Stimulated activated CD8-positive, alpha-beta memory T cell treated with anti-CD3 and anti-CD28 coated beads, Interleukin-15, amount 100 ng/mL, for 48 hours (primary cell): ENCODE measurements around the gene THBD.

ENCODE experiments used
- DNase-seq, 2 donors: peaks; one replicate each; pipeline ENCODE4 v3.0.0-alpha.2; 2020; ENCODE audit warnings: low read depth in 2 of 2

Gene THBD

DNA sequence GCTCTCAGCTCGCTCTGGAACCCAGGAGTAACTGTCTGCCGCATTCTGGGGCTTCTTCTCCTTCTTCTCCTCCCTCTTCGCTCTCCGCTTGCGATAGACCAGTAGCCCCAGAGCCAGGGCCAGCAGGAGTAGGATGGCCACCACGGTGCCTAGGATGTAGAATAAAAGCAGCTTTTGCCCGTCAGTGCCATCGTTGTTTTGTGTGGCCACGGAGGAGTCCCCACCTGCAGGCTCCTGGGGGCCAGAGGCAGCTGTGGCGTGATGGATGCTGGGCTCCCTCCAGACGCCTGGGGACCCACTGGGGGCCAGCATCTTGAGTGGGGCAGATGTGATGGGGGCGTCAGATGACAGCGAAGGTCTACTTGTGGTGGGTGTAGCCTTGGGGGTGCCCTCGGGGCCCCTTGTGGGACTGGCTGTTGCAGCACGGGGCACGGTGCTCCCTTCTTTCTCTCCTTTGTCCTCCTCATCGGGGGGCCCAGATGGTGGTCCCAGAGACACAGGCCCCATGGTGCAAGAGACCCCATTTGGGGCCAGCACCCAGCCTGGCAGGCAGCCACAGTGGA is 34.9 kb upstream of the THBD start:
- no peak for DNase-seq

DNA sequence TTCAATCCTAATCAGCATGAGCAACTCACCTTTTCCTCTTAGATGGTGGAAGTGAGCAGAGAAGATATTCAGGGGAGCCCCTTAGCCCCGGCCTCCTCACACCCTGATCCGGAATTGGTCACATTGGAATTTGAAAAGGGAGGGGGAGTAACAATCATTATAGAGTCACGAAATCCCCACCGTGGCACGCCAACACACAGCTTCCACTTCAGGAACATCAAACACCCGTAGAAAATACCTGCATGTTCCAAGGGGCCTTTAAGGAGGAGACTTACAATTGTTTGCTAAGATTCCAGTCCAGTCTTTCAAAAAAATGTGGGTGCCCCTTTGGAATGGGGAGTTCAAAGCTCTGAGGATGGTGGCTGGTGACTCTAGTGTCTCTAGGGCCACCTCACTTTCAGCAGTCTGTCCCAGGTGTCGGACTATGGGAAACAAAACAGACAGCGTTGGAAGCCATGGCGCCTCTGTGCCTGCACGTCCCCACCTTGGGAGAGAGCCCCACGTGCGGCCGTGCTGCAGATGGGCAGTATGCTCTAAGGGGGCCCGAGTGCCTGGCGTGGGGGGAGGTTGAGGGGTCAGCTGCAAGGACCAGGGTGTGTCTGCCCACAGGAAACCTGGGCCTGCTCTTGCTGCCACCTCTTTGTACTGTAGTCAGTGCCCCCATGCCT is 34.2 kb upstream of the THBD start:
- no peak for DNase-seq

DNA sequence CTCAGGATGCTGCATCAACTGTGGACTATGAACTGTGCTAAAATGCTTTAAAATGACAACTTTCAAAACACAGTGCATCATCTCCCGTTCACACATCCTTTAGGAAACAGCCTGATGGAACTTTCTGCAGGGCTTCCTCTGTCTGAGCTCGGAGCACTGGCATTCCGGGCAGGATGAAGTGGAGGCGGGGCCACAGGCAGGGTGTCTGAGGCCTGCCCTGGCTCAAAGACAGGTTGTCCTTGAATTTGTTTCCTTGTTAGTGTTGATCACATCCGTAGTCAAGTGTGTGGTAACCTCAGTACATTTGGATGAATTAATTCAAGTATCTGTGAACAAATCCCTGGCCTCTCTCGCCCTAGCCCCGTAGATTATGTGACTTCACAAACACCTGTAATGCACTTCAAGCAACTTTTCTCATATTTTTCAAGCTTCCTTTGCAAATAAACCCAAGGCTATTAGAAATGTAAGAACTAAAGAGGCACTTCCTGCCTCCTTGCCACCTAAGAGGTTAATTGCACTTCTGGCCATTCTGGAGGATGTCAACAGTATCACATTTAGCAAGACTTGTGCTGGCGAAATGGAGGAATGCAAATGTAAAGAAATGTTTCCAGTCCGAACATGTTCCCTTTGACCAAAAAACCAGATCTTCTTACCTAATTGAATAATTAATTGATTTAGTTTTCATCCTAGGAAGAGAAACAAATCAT is 33.5 kb upstream of the THBD start:
- DNase-seq, result no peak

DNA sequence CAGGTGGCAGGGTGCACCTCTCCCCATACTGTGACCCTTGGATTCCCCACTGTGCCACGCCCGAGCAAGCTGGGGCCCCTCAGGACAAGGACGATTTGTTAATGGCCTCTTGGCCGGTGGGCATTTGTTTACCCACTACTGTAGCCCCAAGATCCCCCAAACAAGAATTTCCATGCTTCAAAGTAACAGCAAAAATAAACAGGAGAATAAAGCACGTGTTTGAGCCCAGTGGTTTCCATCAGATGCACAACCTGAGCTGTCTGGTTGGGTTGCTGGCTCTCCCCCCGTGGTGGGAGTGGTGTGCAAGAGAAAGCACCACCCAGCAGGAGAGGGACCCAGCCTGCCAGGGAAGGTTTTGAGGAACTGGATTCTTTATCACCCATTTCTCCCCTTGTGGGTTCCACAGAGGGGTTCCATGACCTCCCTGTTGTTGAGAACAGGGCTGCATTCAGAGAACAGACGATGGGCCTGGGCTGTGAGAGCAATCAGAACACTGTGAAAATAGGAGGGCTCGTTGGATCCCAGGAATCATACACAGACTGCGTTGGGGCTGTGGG is 31.9 kb upstream of the THBD start:
- no peak for DNase-seq

DNA sequence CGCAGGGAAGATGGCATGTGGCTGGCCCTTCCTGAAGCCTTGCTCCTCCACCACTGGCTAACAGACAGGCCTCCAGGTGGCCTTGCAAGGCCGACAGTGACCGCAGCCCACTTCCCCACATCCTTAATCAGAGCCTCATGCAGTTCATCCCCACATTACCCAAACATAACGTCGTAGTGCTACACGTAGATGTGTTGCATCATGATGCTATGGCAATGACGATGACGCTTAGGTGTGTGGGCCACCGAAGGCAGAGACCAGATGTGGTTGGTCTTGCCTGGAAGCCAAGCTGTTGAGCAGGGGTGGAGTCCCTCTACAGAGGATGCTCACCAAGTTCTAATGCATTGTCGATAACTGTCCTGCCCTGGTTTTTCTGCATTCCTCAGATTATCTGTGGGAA is 31.0 kb upstream of the THBD start:
- no peak for DNase-seq

DNA sequence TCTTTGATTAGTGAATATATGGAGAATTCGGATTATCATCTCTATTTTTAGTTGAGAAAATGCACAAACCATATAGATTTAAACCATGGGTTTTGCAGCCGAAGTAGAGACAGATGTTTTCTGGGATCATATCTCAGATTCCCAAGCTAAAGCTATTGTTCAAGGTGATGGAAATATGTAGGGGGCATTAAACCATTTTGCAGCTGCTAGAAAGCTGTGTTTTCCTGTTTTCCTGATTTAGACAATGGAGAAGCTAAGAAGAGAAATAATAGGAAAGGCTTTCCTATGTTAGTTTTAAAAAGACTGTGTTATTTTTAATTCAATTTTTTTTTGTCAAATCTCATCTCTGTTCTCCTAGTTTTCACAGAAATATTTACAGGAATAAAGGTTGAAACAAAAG is 30.5 kb upstream of the THBD start:
- DNase-seq, result no peak

DNA sequence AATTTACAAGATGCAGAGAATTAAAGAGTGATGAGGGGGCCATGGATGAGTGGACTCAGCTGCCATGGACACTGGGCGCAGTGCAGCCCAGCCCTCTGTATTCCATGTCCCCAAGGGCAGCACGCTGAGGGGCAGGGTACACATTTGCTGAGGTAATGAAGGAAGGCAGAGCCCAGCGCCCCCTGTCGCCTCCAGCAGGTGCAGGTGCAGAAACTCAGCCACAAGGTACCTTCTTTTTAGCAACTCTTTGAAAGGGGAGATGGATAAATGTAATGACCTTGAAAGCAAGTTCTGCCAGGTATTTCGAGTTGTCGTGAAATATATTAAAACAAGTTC is 29.5 kb upstream of the THBD start:
- no peak for DNase-seq

DNA sequence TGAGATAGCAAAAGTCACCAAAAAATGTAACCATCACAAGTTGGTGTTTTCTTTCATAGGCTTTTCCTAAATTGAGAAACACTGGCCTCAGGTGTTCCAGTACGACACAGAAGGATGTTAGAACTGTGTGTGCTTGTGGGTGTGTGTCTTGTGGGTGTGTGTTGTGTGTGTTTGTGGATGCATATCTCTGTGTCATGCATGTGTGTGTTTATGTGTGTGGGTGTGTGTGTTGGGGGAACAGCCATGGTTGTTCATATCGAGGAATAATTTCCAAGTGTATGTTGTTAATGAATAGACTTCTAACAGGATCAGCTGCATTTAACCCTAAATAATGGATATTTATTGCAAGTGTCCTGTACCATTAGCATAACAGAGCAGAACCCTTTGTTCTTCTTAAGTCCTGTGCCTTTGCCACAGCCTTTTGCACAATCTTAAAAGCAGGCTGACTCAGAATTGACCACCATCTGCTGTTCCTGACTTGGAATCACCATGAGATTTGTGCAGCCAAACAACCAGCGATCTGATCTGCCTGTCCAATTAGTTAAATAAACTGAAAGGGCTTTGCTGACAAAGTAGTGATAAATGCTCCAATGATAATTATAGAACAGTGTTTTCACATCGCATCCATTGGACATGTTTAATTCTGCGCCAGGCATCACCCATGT is 29.0 kb upstream of the THBD start:
- no peak for DNase-seq

DNA sequence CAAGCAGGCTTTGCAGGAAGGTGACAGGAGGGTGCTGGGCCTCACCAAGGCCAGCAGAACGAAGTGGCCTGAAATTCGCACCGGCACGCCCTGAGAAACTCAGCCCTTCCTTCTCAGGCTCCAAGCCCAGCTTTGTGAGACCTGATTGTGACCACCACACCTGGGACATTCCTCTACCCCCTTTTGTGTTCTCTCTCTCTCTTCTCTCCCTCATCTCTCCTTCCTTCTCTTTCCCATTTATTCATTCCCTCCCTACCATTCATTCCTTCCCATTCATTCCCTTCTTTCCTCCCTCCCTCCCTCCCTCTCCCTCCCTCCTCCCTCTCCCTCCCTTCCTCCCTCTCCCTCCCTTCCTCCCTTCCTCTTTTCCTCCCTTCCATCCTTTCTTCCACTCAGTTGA is 27.8 kb upstream of the THBD start:
- no peak for DNase-seq

DNA sequence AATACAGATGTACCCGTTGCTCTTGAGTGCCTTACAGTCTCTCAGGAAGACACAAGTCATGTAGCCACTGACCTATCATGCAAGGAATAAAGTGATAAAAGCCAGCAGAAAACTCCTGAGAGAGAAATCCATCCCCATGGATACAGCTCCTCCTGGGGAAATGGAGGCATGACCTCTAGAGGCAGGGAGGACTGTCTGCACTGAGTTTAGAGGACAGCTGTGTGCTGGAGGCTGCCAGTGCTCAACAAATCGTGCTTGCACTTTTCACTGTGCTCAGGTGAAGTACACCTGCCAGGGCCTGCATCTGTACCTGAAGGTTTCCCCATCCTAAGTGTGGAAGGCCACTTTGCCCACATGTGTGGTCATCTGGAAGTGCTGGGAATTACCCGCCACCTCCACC is 24.6 kb upstream of the THBD start:
- DNase-seq, result no peak

DNA sequence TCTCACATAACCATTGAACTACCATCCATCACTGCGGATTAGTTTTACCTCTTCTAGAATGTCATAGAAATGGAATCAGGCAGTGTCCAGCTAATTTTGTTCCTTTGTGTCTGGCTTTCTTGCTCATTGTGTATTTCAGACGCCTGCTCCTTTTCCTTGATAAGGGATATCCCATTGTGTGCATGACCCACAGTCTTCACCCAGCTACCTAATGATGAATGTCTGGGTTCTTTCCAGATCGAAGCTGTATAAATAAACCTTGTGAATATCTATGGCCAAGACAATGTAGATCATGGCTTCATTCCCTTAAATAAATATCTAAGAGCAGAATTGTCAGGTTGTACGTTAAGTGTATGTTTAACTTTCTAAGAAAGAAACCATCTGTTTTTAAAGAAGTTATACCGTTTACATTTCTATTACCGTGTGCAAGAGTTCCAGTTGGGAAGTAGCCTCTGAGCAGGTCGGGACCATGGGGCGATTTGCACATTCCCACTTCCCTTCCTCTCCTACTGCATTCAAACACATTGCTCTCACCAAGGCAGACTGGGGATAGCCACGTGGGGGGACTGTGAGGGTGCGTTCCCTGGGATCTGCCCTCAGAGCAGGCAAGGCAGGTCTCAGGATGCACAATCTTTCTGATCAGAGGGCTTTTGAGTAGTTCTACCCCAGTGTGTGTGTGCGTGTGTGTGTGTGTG is 23.6 kb upstream of the THBD start:
- DNase-seq, result no peak

DNA sequence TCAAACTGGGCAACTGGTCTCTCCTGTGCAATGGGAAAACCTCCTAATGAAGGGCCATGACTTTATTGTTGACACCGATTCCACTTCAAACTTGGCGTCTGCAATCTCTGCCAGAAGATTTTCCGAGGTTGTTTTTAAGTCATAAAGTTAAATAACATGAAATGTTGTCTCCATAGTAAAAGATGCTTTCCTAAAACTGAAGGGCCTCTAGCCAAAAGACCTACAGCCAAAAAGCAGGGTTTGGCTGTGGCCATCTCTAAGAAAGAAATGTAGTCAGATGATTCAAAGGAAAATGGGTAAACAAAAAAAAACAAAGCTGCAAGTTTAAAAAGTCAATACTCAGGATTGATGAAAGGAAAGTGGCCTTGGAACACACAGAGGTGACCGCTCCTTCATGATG is 22.5 kb upstream of the THBD start:
- no peak for DNase-seq

DNA sequence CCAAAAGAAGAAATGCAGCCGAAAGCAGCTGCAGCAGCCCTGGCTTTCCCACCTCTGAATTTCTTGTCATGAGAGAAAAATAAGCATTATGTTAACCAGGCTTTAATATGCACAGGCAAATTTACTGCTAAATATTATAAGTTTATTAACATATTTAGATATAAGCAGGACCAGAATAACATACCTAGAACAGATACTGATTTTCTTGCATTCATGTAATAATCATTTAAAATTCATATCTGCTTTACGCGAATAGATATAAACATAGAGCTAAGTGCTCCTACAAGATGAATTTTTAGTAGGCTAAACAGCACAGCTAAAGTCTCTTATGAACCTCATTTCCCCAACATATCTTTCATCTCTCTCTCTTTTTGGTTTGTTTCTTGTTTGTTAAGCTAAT is 21.9 kb upstream of the THBD start:
- no peak for DNase-seq

DNA sequence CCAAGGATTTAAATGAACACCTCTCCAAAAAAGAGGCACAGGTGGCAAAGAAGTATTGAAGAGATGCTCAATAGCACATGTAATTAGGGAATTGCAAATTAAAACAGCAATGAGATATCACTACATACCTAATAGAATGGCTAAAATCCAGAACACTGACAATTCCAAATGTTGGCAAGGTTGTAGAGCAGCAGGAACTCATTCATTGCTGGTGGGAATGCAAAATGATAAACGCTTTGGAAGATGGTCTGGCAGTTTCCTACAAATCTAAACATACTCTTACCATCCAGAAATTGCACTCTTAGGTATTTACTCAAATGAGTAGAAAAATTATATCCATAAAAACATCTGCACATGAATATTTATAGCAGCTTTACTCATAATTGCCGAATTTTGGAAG is 19.6 kb upstream of the THBD start:
- no peak for DNase-seq

DNA sequence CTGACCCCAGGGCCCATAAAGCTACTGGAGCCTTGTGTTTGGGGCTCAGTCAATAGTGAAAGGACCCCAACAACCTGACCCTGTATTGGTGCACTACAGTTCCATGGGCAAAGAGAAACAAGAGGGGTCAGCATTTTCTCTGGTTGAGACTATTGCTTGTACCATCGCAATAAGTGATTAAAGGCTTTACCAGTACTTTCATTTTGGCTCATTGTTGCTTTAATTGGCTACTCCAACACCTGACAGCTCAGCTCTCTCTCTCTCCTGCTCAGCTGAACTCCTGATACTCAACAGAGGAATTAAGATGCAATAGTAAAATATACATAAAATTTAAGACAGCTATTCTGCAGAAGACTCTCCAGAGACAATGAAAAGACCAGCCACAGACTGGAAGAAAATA is 18.8 kb upstream of the THBD start:
- DNase-seq, result no peak

DNA sequence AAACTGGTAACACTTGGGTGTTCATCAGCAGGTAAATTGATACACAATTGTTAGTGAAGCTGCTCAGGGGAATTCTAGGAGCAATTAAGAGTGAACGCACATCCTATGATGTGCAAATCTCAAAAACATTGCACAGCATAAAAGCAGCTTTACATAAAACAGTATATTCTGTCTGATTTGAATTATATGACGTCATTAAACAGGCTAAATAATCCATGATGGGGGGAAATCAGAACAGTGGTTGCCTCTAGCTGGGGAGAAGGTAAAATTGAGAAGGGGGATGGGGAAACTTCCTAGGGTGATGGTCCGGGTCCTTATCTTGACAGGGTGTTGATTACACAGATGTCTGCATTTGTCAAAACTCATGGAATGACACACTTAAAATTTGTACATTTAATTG is 17.3 kb upstream of the THBD start:
- DNase-seq, result no peak

DNA sequence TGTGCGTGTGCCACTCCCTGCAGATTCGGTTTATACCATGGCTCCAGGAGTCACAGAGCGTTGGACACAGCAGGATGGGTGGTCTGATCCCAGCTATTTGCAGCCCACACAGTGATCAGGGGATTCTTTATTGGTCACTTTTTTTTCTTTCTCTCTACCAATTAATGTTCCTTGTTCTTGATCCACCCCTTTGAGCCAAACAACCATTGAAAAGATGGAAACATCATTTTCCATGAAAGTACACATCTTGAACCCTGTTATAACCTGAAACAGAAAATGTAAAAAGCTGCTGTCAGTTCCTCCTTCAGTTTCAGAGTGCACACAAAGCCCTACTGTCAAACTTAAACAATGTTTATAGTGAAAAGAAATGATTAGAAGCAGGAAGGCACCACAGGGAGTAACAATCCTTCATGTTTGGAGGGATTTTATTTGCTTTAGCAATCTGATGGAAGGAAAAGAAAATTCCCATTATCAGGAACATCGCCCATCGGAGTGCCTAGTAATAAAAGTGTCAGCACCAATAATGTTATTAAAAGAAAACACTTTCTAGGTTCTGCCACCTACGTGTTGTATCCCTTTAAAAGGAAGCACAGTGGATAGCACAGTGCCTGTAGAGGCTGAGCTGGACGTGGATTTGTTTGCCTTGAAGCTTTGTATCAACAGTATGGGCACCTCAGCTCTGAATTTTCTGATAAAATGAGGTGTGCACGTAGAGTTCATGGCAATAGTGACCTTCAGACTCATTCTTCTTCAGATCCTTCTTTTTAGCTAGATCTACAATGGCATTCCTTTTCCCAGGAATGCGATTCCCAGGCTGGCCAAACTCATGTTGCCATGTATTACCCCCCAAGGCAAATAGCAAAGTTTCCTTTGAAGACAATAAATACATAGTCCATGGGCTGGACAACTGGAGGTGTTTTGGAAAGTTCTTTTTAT is 16.1 kb upstream of the THBD start:
- DNase-seq, result no peak

DNA sequence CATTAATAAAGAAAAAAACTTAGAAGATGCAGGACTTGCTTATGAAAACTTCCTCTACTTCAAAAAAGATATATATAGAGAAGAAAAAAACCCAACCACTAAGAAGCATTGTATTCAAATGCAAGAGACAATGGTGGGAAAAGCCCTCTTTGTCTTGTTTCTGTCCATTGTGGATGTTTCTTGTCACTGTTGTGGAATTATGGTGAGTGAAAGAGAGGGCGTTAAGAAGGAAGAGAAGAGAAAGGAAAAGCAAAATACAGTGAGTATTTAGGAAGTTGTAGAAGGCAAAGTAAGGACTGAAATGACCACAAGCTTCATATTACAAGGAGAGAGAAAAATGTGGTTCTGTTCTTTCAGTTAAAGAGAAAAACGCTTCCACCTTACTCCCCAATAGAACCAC is 14.1 kb upstream of the THBD start:
- DNase-seq, result no peak

DNA sequence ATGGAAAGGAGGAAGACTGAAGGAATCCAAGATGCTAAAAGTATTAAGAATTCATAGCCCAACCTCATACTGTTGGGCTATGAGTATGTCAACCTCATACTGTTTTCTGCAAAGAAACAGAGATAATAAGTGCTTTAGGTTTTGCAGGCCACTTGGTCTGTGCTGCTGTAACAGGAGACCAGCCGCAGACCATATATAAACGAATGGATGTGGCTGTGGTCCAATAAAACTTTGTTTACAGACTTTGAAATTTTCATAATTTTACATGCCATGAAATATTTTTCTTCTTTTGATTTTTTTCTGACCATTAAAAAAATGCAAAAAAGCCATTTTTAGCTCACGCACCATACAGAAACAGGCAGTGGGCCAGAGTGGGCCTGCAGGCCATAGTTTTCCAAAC is 13.7 kb upstream of the THBD start:
- no peak for DNase-seq

DNA sequence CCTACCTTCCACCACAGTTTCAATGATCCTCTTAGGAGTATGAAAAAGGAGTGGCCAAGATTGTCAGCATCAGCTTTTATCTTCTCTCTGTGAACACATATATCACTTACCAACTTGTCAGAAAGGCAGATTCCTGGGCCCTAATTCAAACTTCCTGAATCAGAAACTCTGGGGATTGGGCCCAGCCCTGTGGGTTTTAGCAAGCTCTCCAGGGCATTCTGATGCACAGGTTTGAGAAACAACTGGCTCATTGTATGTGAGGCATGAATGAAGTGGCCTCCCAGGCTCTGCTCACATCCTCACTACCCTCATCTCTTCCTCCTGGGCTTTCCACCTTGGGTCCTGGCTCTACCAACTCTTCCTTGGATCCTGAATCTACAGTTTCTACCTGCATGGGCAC is 13.2 kb upstream of the THBD start:
- DNase-seq, result no peak
